22Rv1 (cell line): Measurements from ENCODE around the gene TBC1D16.

Source experiments
- H3K27ac ChIP-seq: fragments of 450-650 bp; 2 replicates; pipeline ENCODE4 v1.5.1; 2017
- CTCF ChIP-seq: fragments of 450-650 bp; IDR thresholded peaks from 2 replicates; pipeline ENCODE4 v1.5.1; 2017; ENCODE audit warnings: mild to moderate bottlenecking
- ZFX ChIP-seq: fragments of 450-650 bp; IDR thresholded peaks from 2 replicates; pipeline ENCODE4 v1.6.1; 2017; ENCODE audit warnings: antibody characterized with exemption, borderline replicate concordance

TBC1D16 gene

GRCh38 chr17:80011989-80012555, 23.6 kb downstream of the TBC1D16 start:
- H3K27ac ChIP-seq = no peak overlapping the region
- TF ChIP-seq ZFX = no peak
- no peak for TF ChIP-seq CTCF

GRCh38 chr17:80010283-80010858, 25.3 kb downstream of the TBC1D16 start:
- no peak for TF ChIP-seq CTCF
- no peak for TF ChIP-seq ZFX
- H3K27ac ChIP-seq = no peak overlapping the region

GRCh38 chr17:80009391-80010282, 26.0 kb downstream of the TBC1D16 start:
- no peak overlapping the region for H3K27ac ChIP-seq
- TF ChIP-seq ZFX = no peak
- no peak for TF ChIP-seq CTCF

DNA sequence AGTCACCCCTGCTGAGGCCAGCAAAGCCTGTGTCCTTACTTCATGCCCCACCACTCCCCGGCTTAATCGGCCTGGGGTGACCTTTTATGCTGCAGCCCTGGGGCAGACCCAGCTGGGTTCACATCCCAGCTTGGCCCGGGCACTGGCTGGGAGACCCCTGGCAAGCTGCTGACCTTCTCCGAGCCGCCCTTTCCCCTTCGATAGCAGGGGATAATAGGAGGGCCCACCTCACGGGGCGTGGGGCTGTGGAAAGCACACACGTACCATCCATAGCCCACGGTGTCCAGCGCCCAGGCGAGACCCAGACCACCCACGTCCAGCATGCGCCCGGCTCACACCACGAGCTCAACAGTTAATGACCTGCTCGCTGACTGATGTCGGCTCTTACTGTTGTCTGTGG, 26.8 kb downstream of the TBC1D16 start:
- TF ChIP-seq CTCF = no peak
- TF ChIP-seq ZFX = no peak
- no peak overlapping the region for H3K27ac ChIP-seq

GRCh38 chr17:80008383-80008840, 27.3 kb downstream of the TBC1D16 start:
- H3K27ac ChIP-seq = no peak overlapping the region
- TF ChIP-seq CTCF = peak; percentile 96
- TF ChIP-seq ZFX = no peak

GRCh38 chr17:80007939-80008338, 27.7 kb downstream of the TBC1D16 start:
- no peak overlapping the region for H3K27ac ChIP-seq
- TF ChIP-seq ZFX (no peak), CTCF (no peak)
